Measurements from ENCODE around the gene SLC35A1. TPM values are rescaled to one million over a fixed set of nuclear protein-coding genes. Genes with fewer than 3 reads are reported as not detected.

Gene SLC35A1
- total RNA-seq, 1 experiment from 2014 or later, result 6.4 TPM

DNA sequence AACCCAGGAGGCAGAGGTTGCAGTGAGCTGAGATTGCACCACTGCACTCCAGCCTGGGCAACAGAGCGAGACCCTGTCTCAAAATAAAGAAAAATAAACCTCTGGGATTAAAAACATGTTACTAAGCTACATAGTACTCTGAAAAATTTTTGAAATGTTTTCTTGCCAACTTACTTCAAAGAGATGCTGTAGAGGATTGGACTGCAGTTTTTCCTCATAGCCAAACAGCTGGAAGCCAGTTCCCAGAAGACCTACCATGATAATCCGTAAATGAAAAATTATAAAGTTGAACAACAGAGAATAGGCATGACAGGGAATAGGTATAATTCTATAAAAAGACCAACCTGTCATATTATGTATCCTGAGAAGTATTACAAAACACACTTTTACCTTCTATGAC lies 69.0 kb downstream of the SLC35A1 start:
- Mint-ChIP-seq H3K27me3 (ENCODE audit: low read depth) (no peaks in the 10 kb centered on the region), H3K4me1 (no peaks in the 10 kb centered on the region), H3K36me3 (peaks cover 52% of the 10 kb centered on the region), H3K9me3 (peaks cover 10% of the 10 kb centered on the region), H3K4me3 (no peak overlapping the region), H3K27ac (no peak overlapping the region)
- POLR2A ChIA-PET, result no interaction called here
- CTCF ChIA-PET, result no interaction called here
- DNase-seq (ENCODE audit: low spot score) (no peak), ATAC-seq (no peak)
- TF ChIP-seq, protein P1, sequence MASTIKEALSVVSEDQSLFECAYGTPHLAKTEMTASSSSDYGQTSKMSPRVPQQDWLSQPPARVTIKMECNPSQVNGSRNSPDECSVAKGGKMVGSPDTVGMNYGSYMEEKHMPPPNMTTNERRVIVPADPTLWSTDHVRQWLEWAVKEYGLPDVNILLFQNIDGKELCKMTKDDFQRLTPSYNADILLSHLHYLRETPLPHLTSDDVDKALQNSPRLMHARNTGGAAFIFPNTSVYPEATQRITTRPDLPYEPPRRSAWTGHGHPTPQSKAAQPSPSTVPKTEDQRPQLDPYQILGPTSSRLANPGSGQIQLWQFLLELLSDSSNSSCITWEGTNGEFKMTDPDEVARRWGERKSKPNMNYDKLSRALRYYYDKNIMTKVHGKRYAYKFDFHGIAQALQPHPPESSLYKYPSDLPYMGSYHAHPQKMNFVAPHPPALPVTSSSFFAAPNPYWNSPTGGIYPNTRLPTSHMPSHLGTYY (CRISPR knock-in tag; IDR thresholded peaks at IDR 0.05), result no peak
- no peak for TF ChIP-seq ELF4 (CRISPR knock-in tag; IDR thresholded peaks at IDR 0.05; ENCODE audit: low read depth)
- no peak for TF ChIP-seq ZNF219 (CRISPR knock-in tag; IDR thresholded peaks at IDR 0.05; ENCODE audit: borderline replicate concordance)
- TF ChIP-seq, protein P2, sequence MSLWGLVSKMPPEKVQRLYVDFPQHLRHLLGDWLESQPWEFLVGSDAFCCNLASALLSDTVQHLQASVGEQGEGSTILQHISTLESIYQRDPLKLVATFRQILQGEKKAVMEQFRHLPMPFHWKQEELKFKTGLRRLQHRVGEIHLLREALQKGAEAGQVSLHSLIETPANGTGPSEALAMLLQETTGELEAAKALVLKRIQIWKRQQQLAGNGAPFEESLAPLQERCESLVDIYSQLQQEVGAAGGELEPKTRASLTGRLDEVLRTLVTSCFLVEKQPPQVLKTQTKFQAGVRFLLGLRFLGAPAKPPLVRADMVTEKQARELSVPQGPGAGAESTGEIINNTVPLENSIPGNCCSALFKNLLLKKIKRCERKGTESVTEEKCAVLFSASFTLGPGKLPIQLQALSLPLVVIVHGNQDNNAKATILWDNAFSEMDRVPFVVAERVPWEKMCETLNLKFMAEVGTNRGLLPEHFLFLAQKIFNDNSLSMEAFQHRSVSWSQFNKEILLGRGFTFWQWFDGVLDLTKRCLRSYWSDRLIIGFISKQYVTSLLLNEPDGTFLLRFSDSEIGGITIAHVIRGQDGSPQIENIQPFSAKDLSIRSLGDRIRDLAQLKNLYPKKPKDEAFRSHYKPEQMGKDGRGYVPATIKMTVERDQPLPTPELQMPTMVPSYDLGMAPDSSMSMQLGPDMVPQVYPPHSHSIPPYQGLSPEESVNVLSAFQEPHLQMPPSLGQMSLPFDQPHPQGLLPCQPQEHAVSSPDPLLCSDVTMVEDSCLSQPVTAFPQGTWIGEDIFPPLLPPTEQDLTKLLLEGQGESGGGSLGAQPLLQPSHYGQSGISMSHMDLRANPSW (CRISPR knock-in tag; conservative IDR thresholded peaks at IDR 0.05; ENCODE audit: low read depth), result no peak
- no peak for TF ChIP-seq CREB1 (CRISPR knock-in tag; IDR thresholded peaks at IDR 0.05)
- no peak for TF ChIP-seq GTF2I (CRISPR knock-in tag; conservative IDR thresholded peaks at IDR 0.05)
- TF ChIP-seq NR2C2 (CRISPR knock-in tag; IDR thresholded peaks at IDR 0.05), result no peak
- TF ChIP-seq NFATC4 (CRISPR knock-in tag; IDR thresholded peaks at IDR 0.05), result no peak
- no peak for TF ChIP-seq ZNF671 (CRISPR knock-in tag; IDR thresholded peaks at IDR 0.05)
- TF ChIP-seq FOXP1 (CRISPR knock-in tag; IDR thresholded peaks at IDR 0.05; ENCODE audit: borderline replicate concordance), result no peak
- no peak for TF ChIP-seq PREB (CRISPR knock-in tag; IDR thresholded peaks at IDR 0.05; ENCODE audit: borderline replicate concordance)
- TF ChIP-seq, protein P3, sequence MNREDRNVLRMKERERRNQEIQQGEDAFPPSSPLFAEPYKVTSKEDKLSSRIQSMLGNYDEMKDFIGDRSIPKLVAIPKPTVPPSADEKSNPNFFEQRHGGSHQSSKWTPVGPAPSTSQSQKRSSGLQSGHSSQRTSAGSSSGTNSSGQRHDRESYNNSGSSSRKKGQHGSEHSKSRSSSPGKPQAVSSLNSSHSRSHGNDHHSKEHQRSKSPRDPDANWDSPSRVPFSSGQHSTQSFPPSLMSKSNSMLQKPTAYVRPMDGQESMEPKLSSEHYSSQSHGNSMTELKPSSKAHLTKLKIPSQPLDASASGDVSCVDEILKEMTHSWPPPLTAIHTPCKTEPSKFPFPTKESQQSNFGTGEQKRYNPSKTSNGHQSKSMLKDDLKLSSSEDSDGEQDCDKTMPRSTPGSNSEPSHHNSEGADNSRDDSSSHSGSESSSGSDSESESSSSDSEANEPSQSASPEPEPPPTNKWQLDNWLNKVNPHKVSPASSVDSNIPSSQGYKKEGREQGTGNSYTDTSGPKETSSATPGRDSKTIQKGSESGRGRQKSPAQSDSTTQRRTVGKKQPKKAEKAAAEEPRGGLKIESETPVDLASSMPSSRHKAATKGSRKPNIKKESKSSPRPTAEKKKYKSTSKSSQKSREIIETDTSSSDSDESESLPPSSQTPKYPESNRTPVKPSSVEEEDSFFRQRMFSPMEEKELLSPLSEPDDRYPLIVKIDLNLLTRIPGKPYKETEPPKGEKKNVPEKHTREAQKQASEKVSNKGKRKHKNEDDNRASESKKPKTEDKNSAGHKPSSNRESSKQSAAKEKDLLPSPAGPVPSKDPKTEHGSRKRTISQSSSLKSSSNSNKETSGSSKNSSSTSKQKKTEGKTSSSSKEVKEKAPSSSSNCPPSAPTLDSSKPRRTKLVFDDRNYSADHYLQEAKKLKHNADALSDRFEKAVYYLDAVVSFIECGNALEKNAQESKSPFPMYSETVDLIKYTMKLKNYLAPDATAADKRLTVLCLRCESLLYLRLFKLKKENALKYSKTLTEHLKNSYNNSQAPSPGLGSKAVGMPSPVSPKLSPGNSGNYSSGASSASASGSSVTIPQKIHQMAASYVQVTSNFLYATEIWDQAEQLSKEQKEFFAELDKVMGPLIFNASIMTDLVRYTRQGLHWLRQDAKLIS (CRISPR knock-in tag; IDR thresholded peaks at IDR 0.05; ENCODE audit: borderline replicate concordance), result no peak
- no peak for TF ChIP-seq ZNF423 (CRISPR knock-in tag; IDR thresholded peaks at IDR 0.05)

GRCh38 chr6:87543696-87544473 lies 71.1 kb downstream of the SLC35A1 start:
- ATAC-seq, result no peak
- no peak for DNase-seq (ENCODE audit: low spot score)
- Mint-ChIP-seq H3K9me3 (peaks cover 10% of the 10 kb centered on the region), H3K36me3 (peaks cover 56% of the 10 kb centered on the region), H3K4me3 (no peak overlapping the region), H3K27me3 (ENCODE audit: low read depth) (no peaks in the 10 kb centered on the region), H3K4me1 (no peaks in the 10 kb centered on the region), H3K27ac (no peak overlapping the region)
- ChIA-PET CTCF (no interaction called here), POLR2A (interaction anchor here (0.6 kb wide), 1 partner anchor 54 kb away, joined by 6 read pairs; no protein-coding TSS in a partner anchor)
- TF ChIP-seq, protein P2 (CRISPR knock-in tag; conservative IDR thresholded peaks at IDR 0.05; ENCODE audit: low read depth), result no peak
- TF ChIP-seq GABPB1 (CRISPR knock-in tag; IDR thresholded peaks at IDR 0.05) (no peak), TCF7 (CRISPR knock-in tag; IDR thresholded peaks at IDR 0.05; ENCODE audit: low read depth) (no peak), EMX1 (CRISPR knock-in tag; IDR thresholded peaks at IDR 0.05) (no peak), NR3C1 (CRISPR knock-in tag; conservative IDR thresholded peaks at IDR 0.05; ENCODE audit: low read depth) (no peak), SOX15 (CRISPR knock-in tag; IDR thresholded peaks at IDR 0.05) (no peak)

Measured in WTC11 (cell line).